HK-2 (cell line): ENCODE measurements around the gene SLC39A11.
"Not testable (repeated sequence)": the region's sequence is repeated elsewhere in the genome, so short reads cannot be mapped to it uniquely, and the experiment has no call there.

Experiments
- DNase-seq: peaks from one replicate; pipeline ENCODE4 v3.0.0-alpha.2; 2018; ENCODE audit not compliant: unreplicated experiment

The SLC39A11 gene

GRCh38 chr17:73107191-73107590 is 14.7 kb upstream of the SLC39A11 start:
- DNase-seq, result no peak

- no peak for DNase-seq
Measured at GRCh38 chr17:73105431-73105830, 12.9 kb upstream of the SLC39A11 start.

- no peak for DNase-seq
Measured at GRCh38 chr17:73104450-73104849, 12.0 kb upstream of the SLC39A11 start.

- no peak for DNase-seq
Measured at GRCh38 chr17:73103641-73104335, 11.3 kb upstream of the SLC39A11 start.

- no peak for DNase-seq
Measured at GRCh38 chr17:73101031-73101430, 8.5 kb upstream of the SLC39A11 start.

- DNase-seq, result no peak
Measured at GRCh38 chr17:73100363-73100762, 7.9 kb upstream of the SLC39A11 start.

- DNase-seq, result no peak
Measured at GRCh38 chr17:73099511-73099910, 7.0 kb upstream of the SLC39A11 start.

GRCh38 chr17:73098919-73099318 is 6.4 kb upstream of the SLC39A11 start:
- no peak for DNase-seq

GRCh38 chr17:73097973-73098765 is 5.7 kb upstream of the SLC39A11 start:
- DNase-seq, result not testable (repeated sequence)

- DNase-seq, result no peak
Measured at GRCh38 chr17:73096866-73097265, 4.4 kb upstream of the SLC39A11 start.

GRCh38 chr17:73096211-73096610 is 3.7 kb upstream of the SLC39A11 start:
- no peak for DNase-seq

- DNase-seq, result no peak
Measured at GRCh38 chr17:73093286-73093685, 798 bp upstream of the SLC39A11 start.

GRCh38 chr17:73091770-73092522 is 542 bp downstream of the SLC39A11 start:
- peak; percentile 18 for DNase-seq

GRCh38 chr17:73091410-73091769 is 1.1 kb downstream of the SLC39A11 start:
- no peak for DNase-seq

- DNase-seq, result no peak
Measured at GRCh38 chr17:73090396-73091202, 1.9 kb downstream of the SLC39A11 start.

- no peak for DNase-seq
Measured at GRCh38 chr17:73089322-73090317, 2.9 kb downstream of the SLC39A11 start.

- no peak for DNase-seq
Measured at GRCh38 chr17:73088561-73088960, 3.9 kb downstream of the SLC39A11 start.

GRCh38 chr17:73083432-73083831 is 9.1 kb downstream of the SLC39A11 start:
- DNase-seq, result no peak

- no peak for DNase-seq
Measured at GRCh38 chr17:73074566-73074965, 17.9 kb downstream of the SLC39A11 start.

- DNase-seq, result no peak
Measured at GRCh38 chr17:73072219-73072962, 20.1 kb downstream of the SLC39A11 start.
